ENCODE results near the gene KCNT1.

Gene KCNT1

GRCh38 chr9:135747311-135747710 is 45.3 kb downstream of the KCNT1 start:
- Histone ChIP-seq H3K4me1 (ENCODE audit: control insufficient read depth, insufficient read depth, low read length) (no peaks in the 10 kb centered on the region), H3K9ac (ENCODE audit: low read length in 2 of 2) (no peak overlapping the region), H3K9me3 (ENCODE audit: control insufficient read depth in 2 of 2, low read length in 2 of 2) (peaks cover 0 to under 1% of the 10 kb centered on the region in 2 donors), H3K36me3 (ENCODE audit: control insufficient read depth in 2 of 2, insufficient read depth in 2 of 2, low read length in 2 of 2) (no peaks in the 10 kb centered on the region), H3K4me3 (ENCODE audit: low read length in 2 of 2) (no peak overlapping the region), H3K27me3 (ENCODE audit: control insufficient read depth in 1 of 2, insufficient read depth in 2 of 2, low read length in 2 of 2) (peaks cover 2 to 6% of the 10 kb centered on the region in 2 donors), H3K27ac (ENCODE audit: low read length) (no peak overlapping the region)

GRCh38 chr9:135748676-135749075 is 46.7 kb downstream of the KCNT1 start:
- no peaks in the 10 kb centered on the region for H3K36me3 ChIP-seq (ENCODE audit: control insufficient read depth in 2 of 2, insufficient read depth in 2 of 2, low read length in 2 of 2)
- peaks cover 0 to 6% of the 10 kb centered on the region in 2 donors for H3K27me3 ChIP-seq (ENCODE audit: control insufficient read depth in 1 of 2, insufficient read depth in 2 of 2, low read length in 2 of 2)

GRCh38 chr9:135749171-135750045 is 47.4 kb downstream of the KCNT1 start:
- no peak overlapping the region for H3K9ac ChIP-seq (ENCODE audit: low read length in 2 of 2)
- no peaks in the 10 kb centered on the region for H3K4me1 ChIP-seq (ENCODE audit: control insufficient read depth, insufficient read depth, low read length)
- H3K4me3 ChIP-seq (ENCODE audit: low read length in 2 of 2) = no peak overlapping the region
- H3K9me3 ChIP-seq (ENCODE audit: control insufficient read depth in 2 of 2, low read length in 2 of 2) = peaks cover 0 to 4% of the 10 kb centered on the region in 2 donors
- no peak overlapping the region for H3K27ac ChIP-seq (ENCODE audit: low read length)
- no peaks in the 10 kb centered on the region for H3K36me3 ChIP-seq (ENCODE audit: control insufficient read depth in 2 of 2, insufficient read depth in 2 of 2, low read length in 2 of 2)
- peaks cover 0 to 6% of the 10 kb centered on the region in 2 donors for H3K27me3 ChIP-seq (ENCODE audit: control insufficient read depth in 1 of 2, insufficient read depth in 2 of 2, low read length in 2 of 2)

More at GRCh38 chr9:135748676-135749075, 46.7 kb downstream of the KCNT1 start:
- Histone ChIP-seq H3K27ac (ENCODE audit: low read length) (no peak overlapping the region), H3K9me3 (ENCODE audit: control insufficient read depth in 2 of 2, low read length in 2 of 2) (peaks cover 0 to 4% of the 10 kb centered on the region in 2 donors), H3K9ac (ENCODE audit: low read length in 2 of 2) (no peak overlapping the region), H3K4me1 (ENCODE audit: control insufficient read depth, insufficient read depth, low read length) (no peaks in the 10 kb centered on the region), H3K4me3 (ENCODE audit: low read length in 2 of 2) (no peak overlapping the region)

GRCh38 chr9:135750786-135751185 is 48.8 kb downstream of the KCNT1 start:
- H3K27ac ChIP-seq (ENCODE audit: low read length) = no peak overlapping the region
- no peak overlapping the region for H3K9ac ChIP-seq (ENCODE audit: low read length in 2 of 2)
- no peaks in the 10 kb centered on the region for H3K36me3 ChIP-seq (ENCODE audit: control insufficient read depth in 2 of 2, insufficient read depth in 2 of 2, low read length in 2 of 2)
- peaks cover 0 to 6% of the 10 kb centered on the region in 2 donors for H3K9me3 ChIP-seq (ENCODE audit: control insufficient read depth in 2 of 2, low read length in 2 of 2)
- H3K4me1 ChIP-seq (ENCODE audit: control insufficient read depth, insufficient read depth, low read length) = no peaks in the 10 kb centered on the region
- H3K27me3 ChIP-seq (ENCODE audit: control insufficient read depth in 1 of 2, insufficient read depth in 2 of 2, low read length in 2 of 2) = peaks cover 0 to 6% of the 10 kb centered on the region in 2 donors
- H3K4me3 ChIP-seq (ENCODE audit: low read length in 2 of 2) = no peak overlapping the region

GRCh38 chr9:135751501-135751900 is 49.5 kb downstream of the KCNT1 start:
- H3K27me3 ChIP-seq (ENCODE audit: control insufficient read depth in 1 of 2, insufficient read depth in 2 of 2, low read length in 2 of 2) = peaks cover 0 to 6% of the 10 kb centered on the region in 2 donors
- H3K9me3 ChIP-seq (ENCODE audit: control insufficient read depth in 2 of 2, low read length in 2 of 2) = peaks cover 0 to 7% of the 10 kb centered on the region in 2 donors
- H3K4me3 ChIP-seq (ENCODE audit: low read length in 2 of 2) = no peak overlapping the region

GRCh38 chr9:135752281-135753204 is 50.6 kb downstream of the KCNT1 start:
- Histone ChIP-seq H3K27ac (ENCODE audit: low read length) (no peak overlapping the region), H3K36me3 (ENCODE audit: control insufficient read depth in 2 of 2, insufficient read depth in 2 of 2, low read length in 2 of 2) (no peaks in the 10 kb centered on the region), H3K9ac (ENCODE audit: low read length in 2 of 2) (no peak overlapping the region), H3K4me1 (ENCODE audit: control insufficient read depth, insufficient read depth, low read length) (no peaks in the 10 kb centered on the region), H3K9me3 (ENCODE audit: control insufficient read depth in 2 of 2, low read length in 2 of 2) (peaks cover 0 to 7% of the 10 kb centered on the region in 2 donors), H3K27me3 (ENCODE audit: control insufficient read depth in 1 of 2, insufficient read depth in 2 of 2, low read length in 2 of 2) (peaks cover 0 to 5% of the 10 kb centered on the region in 2 donors), H3K4me3 (ENCODE audit: low read length in 2 of 2) (no peak overlapping the region)

More at GRCh38 chr9:135751501-135751900, 49.5 kb downstream of the KCNT1 start:
- no peak overlapping the region for H3K9ac ChIP-seq (ENCODE audit: low read length in 2 of 2)
- no peaks in the 10 kb centered on the region for H3K4me1 ChIP-seq (ENCODE audit: control insufficient read depth, insufficient read depth, low read length)
- H3K36me3 ChIP-seq (ENCODE audit: control insufficient read depth in 2 of 2, insufficient read depth in 2 of 2, low read length in 2 of 2) = no peaks in the 10 kb centered on the region
- no peak overlapping the region for H3K27ac ChIP-seq (ENCODE audit: low read length)

- Histone ChIP-seq H3K36me3 (ENCODE audit: control insufficient read depth in 2 of 2, insufficient read depth in 2 of 2, low read length in 2 of 2) (no peaks in the 10 kb centered on the region), H3K9ac (ENCODE audit: low read length in 2 of 2) (no peak overlapping the region), H3K4me3 (ENCODE audit: low read length in 2 of 2) (no peak overlapping the region), H3K27me3 (ENCODE audit: control insufficient read depth in 1 of 2, insufficient read depth in 2 of 2, low read length in 2 of 2) (peaks cover 0 to 4% of the 10 kb centered on the region in 2 donors), H3K9me3 (ENCODE audit: control insufficient read depth in 2 of 2, low read length in 2 of 2) (peaks cover 0 to 7% of the 10 kb centered on the region in 2 donors), H3K4me1 (ENCODE audit: control insufficient read depth, insufficient read depth, low read length) (no peaks in the 10 kb centered on the region), H3K27ac (ENCODE audit: low read length) (no peak overlapping the region)
Observed at GRCh38 chr9:135753391-135754105, 51.6 kb downstream of the KCNT1 start.

- Histone ChIP-seq H3K36me3 (ENCODE audit: control insufficient read depth in 2 of 2, insufficient read depth in 2 of 2, low read length in 2 of 2) (no peaks in the 10 kb centered on the region), H3K27ac (ENCODE audit: low read length) (no peak overlapping the region), H3K4me3 (ENCODE audit: low read length in 2 of 2) (no peak overlapping the region), H3K9ac (ENCODE audit: low read length in 2 of 2) (no peak overlapping the region), H3K27me3 (ENCODE audit: control insufficient read depth in 1 of 2, insufficient read depth in 2 of 2, low read length in 2 of 2) (peaks cover 0 to 2% of the 10 kb centered on the region in 2 donors), H3K4me1 (ENCODE audit: control insufficient read depth, insufficient read depth, low read length) (no peaks in the 10 kb centered on the region), H3K9me3 (ENCODE audit: control insufficient read depth in 2 of 2, low read length in 2 of 2) (peaks cover 0 to 7% of the 10 kb centered on the region in 2 donors)
Observed at GRCh38 chr9:135756576-135756975, 54.6 kb downstream of the KCNT1 start.

- H3K27ac ChIP-seq (ENCODE audit: low read length) = no peak overlapping the region
- peaks cover 0 to 7% of the 10 kb centered on the region in 2 donors for H3K9me3 ChIP-seq (ENCODE audit: control insufficient read depth in 2 of 2, low read length in 2 of 2)
- H3K27me3 ChIP-seq (ENCODE audit: control insufficient read depth in 1 of 2, insufficient read depth in 2 of 2, low read length in 2 of 2) = peaks cover 0 to 2% of the 10 kb centered on the region in 2 donors
Observed at GRCh38 chr9:135757356-135757755, 55.4 kb downstream of the KCNT1 start.

GRCh38 chr9:135758056-135758455 is 56.1 kb downstream of the KCNT1 start:
- H3K9me3 ChIP-seq (ENCODE audit: control insufficient read depth in 2 of 2, low read length in 2 of 2) = peaks cover 0 to 3% of the 10 kb centered on the region in 2 donors
- no peak overlapping the region for H3K9ac ChIP-seq (ENCODE audit: low read length in 2 of 2)
- H3K4me1 ChIP-seq (ENCODE audit: control insufficient read depth, insufficient read depth, low read length) = no peaks in the 10 kb centered on the region
- H3K27me3 ChIP-seq (ENCODE audit: control insufficient read depth in 1 of 2, insufficient read depth in 2 of 2, low read length in 2 of 2) = peaks cover 0 to 2% of the 10 kb centered on the region in 2 donors
- no peak overlapping the region for H3K4me3 ChIP-seq (ENCODE audit: low read length in 2 of 2)
- H3K36me3 ChIP-seq (ENCODE audit: control insufficient read depth in 2 of 2, insufficient read depth in 2 of 2, low read length in 2 of 2) = no peaks in the 10 kb centered on the region
- no peak overlapping the region for H3K27ac ChIP-seq (ENCODE audit: low read length)

More at GRCh38 chr9:135757356-135757755, 55.4 kb downstream of the KCNT1 start:
- H3K36me3 ChIP-seq (ENCODE audit: control insufficient read depth in 2 of 2, insufficient read depth in 2 of 2, low read length in 2 of 2) = no peaks in the 10 kb centered on the region
- no peaks in the 10 kb centered on the region for H3K4me1 ChIP-seq (ENCODE audit: control insufficient read depth, insufficient read depth, low read length)
- no peak overlapping the region for H3K4me3 ChIP-seq (ENCODE audit: low read length in 2 of 2)
- H3K9ac ChIP-seq (ENCODE audit: low read length in 2 of 2) = no peak overlapping the region

Measured in stomach smooth muscle (tissue), 2 donors.